AG04449 (cell line): ENCODE data around the gene SPIRE2.

Experiments
- CTCF ChIA-PET: fragments of 350-600 bp; formaldehyde crosslinking; extraction: SDS; loops from one replicate; lab custom pipeline; 2021; ENCODE audit warnings: antibody characterized with exemption; lab: Yijun Ruan, JAX
- POLR2A ChIA-PET: fragments of 400-600, 350-600 bp; formaldehyde crosslinking; extraction: SDS; loops from one replicate; lab custom pipeline; 2020; ENCODE audit warnings: antibody characterized with exemption, inconsistent platforms; lab: Yijun Ruan, JAX
- DNase-seq: peaks from one replicate; pipeline ENCODE4 v3.0.0-alpha.2; 2010; ENCODE audit warnings: low read depth, low spot score
- H3K4me3 ChIP-seq: 2 replicates; pipeline ENCODE4 v1.5.1; 2011; ENCODE audit warnings: low read depth, mild to moderate bottlenecking, control low read depth, low read length
- CTCF ChIP-seq: IDR thresholded peaks from one replicate; pipeline ENCODE4 v1.5.1; 2011; ENCODE audit warnings: mild to moderate bottlenecking, moderate library complexity, low read length, control low read depth, inconsistent platforms; ENCODE audit not compliant: insufficient read depth; ENCODE audit errors: missing control alignments

Gene SPIRE2

GRCh38 chr16:89892055-89892630 is 63.9 kb downstream of the SPIRE2 start:
- CTCF ChIA-PET, result no interaction called here
- POLR2A ChIA-PET, result no interaction called here
- no peak for TF ChIP-seq CTCF

GRCh38 chr16:89892635-89893034 is 64.4 kb downstream of the SPIRE2 start:
- POLR2A ChIA-PET, result no interaction called here
- H3K4me3 ChIP-seq, result no peak overlapping the region
- CTCF ChIA-PET, result interaction anchor here (0.8 to 5.9 kb wide), 2 partner anchors 14 to 16 kb away, joined by 3 to 37 read pairs; no protein-coding TSS in a partner anchor

More at GRCh38 chr16:89892055-89892630, 63.9 kb downstream of the SPIRE2 start:
- no peak for DNase-seq
- H3K4me3 ChIP-seq, result no peak overlapping the region

GRCh38 chr16:89893642-89894548 is 65.6 kb downstream of the SPIRE2 start:
- DNase-seq, result no peak
- no peak for TF ChIP-seq CTCF
- POLR2A ChIA-PET, result no interaction called here
- CTCF ChIA-PET, result interaction anchor here (0.8 to 5.9 kb wide), 2 partner anchors 12 to 15 kb away, joined by 3 to 37 read pairs; no protein-coding TSS in a partner anchor
- H3K4me3 ChIP-seq, result no peak overlapping the region

More at GRCh38 chr16:89892635-89893034, 64.4 kb downstream of the SPIRE2 start:
- DNase-seq, result no peak
- no peak for TF ChIP-seq CTCF

- DNase-seq, result no peak
- POLR2A ChIA-PET, result interaction anchor here (0.6 kb wide), 1 partner anchor 14 kb away, joined by 3 read pairs; no protein-coding TSS in a partner anchor
- H3K4me3 ChIP-seq, result no peak overlapping the region
- CTCF ChIA-PET, result interaction anchor here (1.1 to 5.9 kb wide), 2 partner anchors 12 to 13 kb away, joined by 3 to 37 read pairs; no protein-coding TSS in a partner anchor
- no peak for TF ChIP-seq CTCF
Measured at GRCh38 chr16:89895482-89896250, 67.4 kb downstream of the SPIRE2 start.

- POLR2A ChIA-PET, result no interaction called here
- no peak overlapping the region for H3K4me3 ChIP-seq
- no peak for DNase-seq
- CTCF ChIA-PET, result interaction anchor here (5.9 kb wide), 1 partner anchor 12 kb away, joined by 37 read pairs; no protein-coding TSS in a partner anchor
- no peak for TF ChIP-seq CTCF
Measured at GRCh38 chr16:89897204-89897603, 68.9 kb downstream of the SPIRE2 start.
